GM19467 (cell line): ENCODE measurements around the gene CLEC3B.
"Not testable (repeated sequence)": the region's sequence is repeated elsewhere in the genome, so short reads cannot be mapped to it uniquely, and the experiment has no call there.

Experiments
- ATAC-seq: cut with Tn5 transposase; IDR thresholded peaks from one replicate; pipeline ENCODE4 v1.9.1; 2021; ENCODE audit warnings: mild to moderate bottlenecking, moderate library complexity; ENCODE audit not compliant: unreplicated experiment

Gene CLEC3B

DNA sequence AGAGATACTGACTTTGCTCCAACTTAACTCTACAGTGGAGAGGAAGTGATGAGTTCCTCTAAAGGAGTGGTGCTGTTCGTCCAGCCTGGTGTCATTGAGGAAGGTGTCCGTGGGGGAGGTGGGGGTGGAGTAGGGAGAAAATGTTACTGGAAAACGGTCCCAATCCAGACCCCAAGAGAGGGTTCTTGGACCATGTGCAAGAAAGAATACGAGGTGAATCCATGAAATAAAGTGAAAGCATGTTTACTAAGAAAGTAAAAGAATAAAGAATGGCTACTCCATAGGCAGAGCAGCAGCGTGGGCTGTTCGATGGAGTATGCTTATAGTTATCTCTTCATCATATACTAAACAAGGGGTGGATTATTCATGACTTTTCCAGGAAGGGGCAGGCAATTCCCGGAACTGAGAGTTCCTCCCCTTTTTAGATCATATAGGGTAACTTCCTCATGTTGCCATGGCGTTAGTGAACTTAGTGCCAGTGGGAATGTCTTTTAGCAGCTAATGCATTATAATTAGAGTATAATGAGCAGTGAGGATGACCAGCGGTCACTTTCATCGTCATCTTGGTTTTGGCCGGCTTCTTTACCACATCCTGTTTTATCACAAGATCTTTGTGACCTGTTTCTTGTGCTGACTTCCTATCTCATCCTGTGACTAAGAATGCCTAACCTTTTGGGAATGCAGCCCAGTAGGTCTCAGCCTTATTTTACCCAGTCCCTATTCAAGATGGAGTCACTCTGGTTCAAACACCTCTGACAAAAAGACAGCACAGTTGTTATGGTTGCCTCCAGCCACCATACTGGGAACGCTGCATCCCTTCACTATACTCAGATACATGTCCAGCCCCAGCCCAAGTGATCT lies 38.6 kb downstream of the CLEC3B start:
- no peak for ATAC-seq

- ATAC-seq, result no peak
Measured at GRCh38 chr3:45065373-45065720, 39.2 kb downstream of the CLEC3B start.

DNA sequence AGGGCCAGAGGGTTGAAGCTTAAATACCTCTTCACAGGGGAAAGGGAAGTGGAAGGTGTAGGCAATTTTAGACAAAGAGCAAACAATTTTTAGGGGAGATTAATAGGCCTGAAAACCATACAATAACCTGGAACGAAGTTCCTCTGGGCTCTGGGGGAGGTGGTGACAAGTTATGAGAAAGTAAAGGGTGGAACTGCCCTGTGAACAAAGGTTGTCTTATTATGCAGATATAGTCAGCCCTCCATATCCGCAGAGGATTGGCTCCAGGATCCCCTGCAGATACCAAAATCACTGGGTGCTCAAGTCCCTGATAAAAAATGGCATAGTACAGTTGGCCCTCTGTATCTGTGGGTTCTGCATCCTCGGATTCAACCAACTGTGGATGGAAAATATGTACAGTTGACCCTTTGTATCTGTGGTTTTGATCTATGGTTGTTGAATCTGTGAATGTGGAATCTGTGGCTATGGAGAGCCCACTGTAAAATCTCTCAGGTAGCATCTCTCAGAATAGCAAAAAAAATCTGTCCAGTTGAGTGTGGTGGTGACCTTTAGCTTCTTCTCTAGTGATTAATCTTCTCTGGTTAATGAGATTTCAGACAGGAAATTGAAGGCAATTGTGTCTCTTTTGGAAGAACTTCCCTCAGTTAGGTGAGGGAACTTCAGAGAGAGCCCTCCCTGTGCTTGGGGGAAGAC lies 40.2 kb downstream of the CLEC3B start:
- no peak for ATAC-seq

DNA sequence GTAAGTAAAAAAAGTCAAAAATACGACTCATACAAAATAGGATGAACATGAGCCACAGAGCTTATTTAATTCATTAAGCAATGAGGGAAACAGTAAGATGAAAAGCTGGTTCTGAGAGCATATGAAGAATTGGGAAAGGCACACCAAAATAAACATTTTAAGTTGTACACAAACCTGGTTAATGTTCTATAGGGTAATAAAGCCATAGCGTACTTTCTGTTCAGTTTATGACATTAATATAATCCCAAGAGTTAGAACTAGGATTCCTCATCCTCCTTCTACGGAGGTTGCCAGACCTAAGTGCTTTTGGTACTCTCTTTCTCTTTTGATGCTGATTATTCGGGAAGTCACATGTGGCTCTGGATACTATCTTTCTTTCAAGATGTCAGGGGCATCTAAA lies 41.4 kb downstream of the CLEC3B start:
- ATAC-seq, result no peak

GRCh38 chr3:45067941-45068340 lies 41.8 kb downstream of the CLEC3B start:
- no peak for ATAC-seq

DNA sequence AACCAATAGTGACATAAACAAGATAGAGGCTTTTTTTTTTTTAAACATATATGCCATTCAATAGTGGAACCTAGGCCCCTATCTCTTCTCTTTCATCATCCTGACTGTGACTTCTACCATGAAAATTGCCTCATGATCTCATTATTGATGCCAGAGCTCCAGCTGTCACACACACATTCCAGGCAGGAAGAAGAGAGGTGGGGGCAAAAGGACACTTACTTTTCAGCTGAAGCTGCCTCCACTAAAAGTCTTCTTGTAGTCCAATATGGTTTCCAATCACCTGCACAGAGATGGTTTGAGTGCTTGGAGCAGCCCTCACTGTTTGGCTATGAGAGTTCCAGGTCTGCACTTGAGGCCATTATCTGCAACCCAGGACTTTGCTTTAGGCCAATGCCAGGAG lies 45.0 kb downstream of the CLEC3B start:
- ATAC-seq, result no peak

GRCh38 chr3:45075821-45076625 lies 49.9 kb downstream of the CLEC3B start:
- ATAC-seq, result no peak

DNA sequence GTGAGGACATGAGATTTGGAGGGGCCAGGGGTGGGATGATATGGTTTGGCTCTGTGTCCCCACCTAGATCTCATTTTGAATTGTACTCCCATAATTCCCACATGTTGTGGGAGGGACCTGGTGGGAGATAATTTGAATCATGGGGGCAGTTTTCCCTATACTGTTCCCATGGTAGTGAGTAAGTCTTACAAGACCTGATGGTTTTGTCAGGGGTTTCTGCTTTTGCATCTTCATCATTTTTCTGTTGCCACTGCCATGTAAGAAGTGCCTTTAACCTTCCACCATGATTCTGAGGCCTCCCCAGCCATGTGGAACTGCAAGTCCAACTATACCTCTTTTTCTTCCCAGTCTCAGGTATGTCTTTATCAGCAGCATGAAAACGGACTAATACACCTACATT lies 52.2 kb downstream of the CLEC3B start:
- ATAC-seq, result not testable (repeated sequence)

- ATAC-seq, result no peak
Measured at GRCh38 chr3:45078910-45079522, 52.9 kb downstream of the CLEC3B start.

GRCh38 chr3:45079715-45080114 lies 53.6 kb downstream of the CLEC3B start:
- no peak for ATAC-seq

GRCh38 chr3:45080824-45081223 lies 54.7 kb downstream of the CLEC3B start:
- no peak for ATAC-seq

- no peak for ATAC-seq
Measured at GRCh38 chr3:45081506-45082141, 55.5 kb downstream of the CLEC3B start.

- ATAC-seq, result no peak
Measured at GRCh38 chr3:45082142-45082538, 56.0 kb downstream of the CLEC3B start.

GRCh38 chr3:45083023-45083422 lies 56.9 kb downstream of the CLEC3B start:
- ATAC-seq, result no peak

DNA sequence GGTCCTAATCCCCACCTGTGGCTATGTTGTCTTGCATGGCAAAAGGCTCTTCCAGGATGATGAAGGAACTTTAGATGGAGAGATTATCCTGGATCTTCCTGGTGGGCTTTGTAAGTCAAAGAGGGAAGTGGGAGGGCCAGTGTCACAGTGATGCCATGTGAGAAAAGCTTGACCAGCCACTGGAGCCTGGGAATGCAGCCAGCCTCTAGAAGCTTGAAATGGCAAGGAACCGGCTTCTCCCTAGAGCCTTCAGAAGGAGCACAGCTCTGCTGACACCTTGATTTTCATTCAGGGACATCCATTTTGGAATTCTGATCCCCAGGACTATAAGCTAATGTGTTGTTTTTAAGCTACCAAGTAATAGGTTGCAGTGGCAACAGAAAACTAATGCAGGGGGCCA lies 58.3 kb downstream of the CLEC3B start:
- ATAC-seq, result no peak

- ATAC-seq, result no peak
Measured at GRCh38 chr3:45084820-45085816, 59.0 kb downstream of the CLEC3B start.
